NCI-H2029 (cell line): ENCODE results near the gene SAMD10.
"Not testable (repeated sequence)": the region's sequence is repeated elsewhere in the genome, so short reads cannot be mapped to it uniquely, and the experiment has no call there.

Experiments
- DNase-seq: peaks from one replicate; lab custom pipeline; 2025; lab: John Stamatoyannopoulos, UW

SAMD10 gene

GRCh38 chr20:63968928-63969760, 10.3 kb downstream of the SAMD10 start:
- DNase-seq: no peak

- no peak for DNase-seq
Observed at GRCh38 chr20:63968136-63968927, 11.1 kb downstream of the SAMD10 start.

- no peak for DNase-seq
Observed at GRCh38 chr20:63967330-63968135, 11.9 kb downstream of the SAMD10 start.

GRCh38 chr20:63966944-63967322, 12.5 kb downstream of the SAMD10 start:
- DNase-seq: no peak

- no peak for DNase-seq
Observed at GRCh38 chr20:63966172-63966943, 13.1 kb downstream of the SAMD10 start.

- DNase-seq: no peak
Observed at GRCh38 chr20:63964412-63964811, 15.0 kb downstream of the SAMD10 start.

- no peak for DNase-seq
Observed at GRCh38 chr20:63963784-63964301, 15.6 kb downstream of the SAMD10 start.

GRCh38 chr20:63963348-63963741, 16.1 kb downstream of the SAMD10 start:
- DNase-seq: no peak

- DNase-seq: no peak
Observed at GRCh38 chr20:63962426-63963347, 16.8 kb downstream of the SAMD10 start.

GRCh38 chr20:63961664-63962425, 17.6 kb downstream of the SAMD10 start:
- no peak for DNase-seq

GRCh38 chr20:63960654-63961621, 18.5 kb downstream of the SAMD10 start:
- not testable (repeated sequence) for DNase-seq

GRCh38 chr20:63959699-63960075, 19.8 kb downstream of the SAMD10 start:
- no peak for DNase-seq

GRCh38 chr20:63958964-63959698, 20.3 kb downstream of the SAMD10 start:
- DNase-seq: no peak

GRCh38 chr20:63958471-63958870, 21.0 kb downstream of the SAMD10 start:
- DNase-seq: no peak

- DNase-seq: peak; percentile 88
Observed at GRCh38 chr20:63957690-63958441, 21.6 kb downstream of the SAMD10 start.

GRCh38 chr20:63957004-63957689, 22.3 kb downstream of the SAMD10 start:
- DNase-seq: peak; percentile 82
